GM18868 (cell line): ENCODE results near the gene TMC4.
"Not testable (repeated sequence)": the region's sequence is repeated elsewhere in the genome, so short reads cannot be mapped to it uniquely, and the experiment has no call there.

Experiments
- ATAC-seq: cut with Tn5 transposase; IDR thresholded peaks from one replicate; pipeline ENCODE4 v1.9.1; 2021; ENCODE audit warnings: mild to moderate bottlenecking, moderate library complexity; ENCODE audit not compliant: unreplicated experiment

Gene TMC4

GRCh38 chr19:54204767-54205468, 32.0 kb upstream of the TMC4 start:
- no peak for ATAC-seq

DNA sequence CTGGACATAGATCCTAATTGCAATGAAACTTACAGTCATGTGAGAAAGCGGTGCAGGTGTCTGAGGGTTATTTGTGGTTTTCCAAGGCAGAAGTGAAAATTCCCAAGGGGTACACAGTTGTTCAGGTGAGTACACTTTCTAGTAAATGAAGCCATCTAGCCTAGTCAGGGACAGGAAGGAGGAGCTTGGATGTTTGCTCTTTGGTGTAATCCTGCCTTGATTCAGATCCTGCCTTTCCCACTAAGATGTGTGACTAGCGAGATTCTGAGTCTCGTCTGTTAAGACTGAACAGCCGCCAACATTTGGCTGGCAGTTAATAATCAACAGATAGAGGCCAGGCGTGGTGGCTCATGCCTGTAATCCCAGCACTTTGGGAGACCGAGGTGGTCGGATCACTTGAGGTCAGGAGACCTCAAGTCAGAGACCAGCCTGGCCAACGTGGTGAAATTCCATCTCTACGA, 30.2 kb upstream of the TMC4 start:
- no peak for ATAC-seq

DNA sequence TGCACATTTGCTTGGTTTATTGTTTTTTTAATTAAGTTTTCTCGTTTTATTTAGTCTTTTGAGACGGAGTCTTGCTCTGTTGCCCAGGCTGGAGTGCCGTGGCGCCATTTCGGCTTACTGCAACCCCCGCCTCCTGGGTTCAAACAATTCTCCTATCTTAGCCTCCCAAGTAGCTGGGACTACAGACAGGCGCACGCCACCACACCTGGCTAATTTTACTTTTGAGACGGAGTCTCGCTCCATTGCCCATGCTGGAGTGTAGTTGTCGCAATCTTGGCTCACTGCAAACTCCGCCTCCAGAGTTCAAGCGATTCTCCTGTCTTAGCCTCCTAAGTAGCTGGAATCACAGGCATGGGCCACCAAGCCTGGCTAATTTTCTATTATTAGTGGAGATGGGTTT, 29.0 kb upstream of the TMC4 start:
- ATAC-seq: no peak

DNA sequence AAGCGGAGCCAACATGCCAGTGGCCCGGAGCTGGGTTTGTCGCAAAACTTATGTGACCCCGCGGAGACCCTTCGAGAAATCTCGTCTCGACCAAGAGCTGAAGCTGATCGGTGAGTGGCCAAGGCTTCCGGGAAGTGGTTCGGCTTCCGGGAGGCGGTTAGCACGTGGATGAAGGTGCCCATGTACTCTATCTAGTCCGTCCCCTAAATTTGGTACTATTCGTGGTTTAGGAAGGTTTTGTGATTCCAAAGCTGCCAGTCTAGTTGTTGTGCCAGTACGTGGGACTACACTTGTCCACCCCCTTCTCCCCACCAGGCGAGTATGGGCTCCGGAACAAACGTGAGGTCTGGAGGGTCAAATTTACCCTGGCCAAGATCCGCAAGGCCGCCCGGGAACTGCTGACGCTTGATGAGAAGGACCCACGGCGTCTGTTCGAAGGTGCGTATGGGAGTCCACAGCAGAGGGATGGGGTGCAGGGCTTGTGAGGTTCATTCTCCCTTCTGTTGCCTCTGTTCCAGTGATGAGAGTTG, 28.3 kb upstream of the TMC4 start:
- ATAC-seq: no peak

- ATAC-seq: no peak
Measured at GRCh38 chr19:54199401-54199800, 26.4 kb upstream of the TMC4 start.

DNA sequence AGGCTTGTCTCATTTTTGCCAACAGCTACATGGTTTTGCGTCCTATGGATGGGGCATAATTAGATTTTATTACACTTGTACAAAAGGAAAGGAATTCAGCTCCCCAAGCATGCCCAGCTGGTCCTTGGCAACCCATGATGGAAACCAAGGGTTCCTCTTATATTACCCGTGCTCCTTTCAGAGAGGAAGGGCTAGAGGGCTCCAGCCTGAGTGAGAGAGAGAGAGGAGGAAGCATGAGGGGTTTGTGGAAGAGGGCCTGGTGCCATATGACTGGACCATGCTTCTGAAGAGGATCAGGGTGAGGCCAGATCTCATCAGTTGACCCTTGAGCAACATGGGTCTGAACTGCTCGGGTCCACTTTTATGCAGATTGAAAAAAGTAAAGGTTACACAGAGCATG, 24.2 kb upstream of the TMC4 start:
- no peak for ATAC-seq

DNA sequence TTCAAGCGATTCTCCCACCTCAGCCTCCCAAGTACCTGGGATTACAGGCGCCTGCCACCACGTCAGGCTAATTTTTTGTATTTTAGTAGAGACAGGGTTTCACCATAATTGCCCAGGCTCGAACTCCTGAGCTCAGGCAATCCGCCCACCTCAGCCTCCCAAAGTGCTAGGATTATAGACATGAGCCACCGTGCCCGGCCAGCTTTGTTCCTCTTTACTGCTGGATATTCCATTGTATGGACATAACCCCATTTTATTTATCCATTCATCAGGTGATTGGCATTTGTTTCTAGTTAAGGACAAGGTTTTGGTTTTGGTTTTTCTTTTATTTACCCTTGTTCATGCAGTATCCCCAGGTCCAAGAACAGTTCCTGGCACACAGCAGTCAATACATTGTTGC, 23.6 kb upstream of the TMC4 start:
- ATAC-seq: no peak

- ATAC-seq: not testable (repeated sequence)
Measured at GRCh38 chr19:54194463-54194862, 21.5 kb upstream of the TMC4 start.

GRCh38 chr19:54193011-54193410, 20.1 kb upstream of the TMC4 start:
- ATAC-seq: no peak

DNA sequence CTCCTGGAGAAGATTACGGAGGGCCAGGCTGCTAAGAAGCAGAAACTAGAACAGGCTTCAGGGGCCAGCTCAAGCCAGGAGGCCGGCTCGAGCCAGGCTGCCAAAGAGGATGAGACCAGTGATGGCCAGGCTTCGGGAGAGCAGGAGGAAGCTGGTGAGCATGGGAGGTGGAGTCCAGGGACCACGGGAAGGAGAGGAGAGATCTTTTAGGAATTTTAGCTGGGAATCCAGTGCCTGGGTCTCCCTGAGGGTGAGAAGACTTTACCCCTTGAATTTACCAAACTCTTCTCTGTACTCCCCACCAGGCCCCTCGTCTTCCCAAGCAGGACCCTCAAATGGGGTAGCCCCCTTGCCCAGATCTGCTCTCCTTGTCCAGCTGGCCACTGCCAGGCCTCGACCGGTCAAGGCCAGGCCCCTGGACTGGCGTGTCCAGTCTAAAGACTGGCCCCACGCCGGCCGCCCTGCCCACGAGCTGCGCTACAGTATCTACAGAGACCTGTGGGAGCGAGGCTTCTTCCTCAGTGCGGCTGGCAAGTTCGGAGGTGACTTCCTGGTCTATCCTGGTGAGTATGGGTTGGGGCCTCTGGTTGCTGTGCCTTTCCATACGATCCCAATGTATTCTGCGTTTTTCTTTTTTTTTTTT, 19.0 kb upstream of the TMC4 start:
- no peak for ATAC-seq

DNA sequence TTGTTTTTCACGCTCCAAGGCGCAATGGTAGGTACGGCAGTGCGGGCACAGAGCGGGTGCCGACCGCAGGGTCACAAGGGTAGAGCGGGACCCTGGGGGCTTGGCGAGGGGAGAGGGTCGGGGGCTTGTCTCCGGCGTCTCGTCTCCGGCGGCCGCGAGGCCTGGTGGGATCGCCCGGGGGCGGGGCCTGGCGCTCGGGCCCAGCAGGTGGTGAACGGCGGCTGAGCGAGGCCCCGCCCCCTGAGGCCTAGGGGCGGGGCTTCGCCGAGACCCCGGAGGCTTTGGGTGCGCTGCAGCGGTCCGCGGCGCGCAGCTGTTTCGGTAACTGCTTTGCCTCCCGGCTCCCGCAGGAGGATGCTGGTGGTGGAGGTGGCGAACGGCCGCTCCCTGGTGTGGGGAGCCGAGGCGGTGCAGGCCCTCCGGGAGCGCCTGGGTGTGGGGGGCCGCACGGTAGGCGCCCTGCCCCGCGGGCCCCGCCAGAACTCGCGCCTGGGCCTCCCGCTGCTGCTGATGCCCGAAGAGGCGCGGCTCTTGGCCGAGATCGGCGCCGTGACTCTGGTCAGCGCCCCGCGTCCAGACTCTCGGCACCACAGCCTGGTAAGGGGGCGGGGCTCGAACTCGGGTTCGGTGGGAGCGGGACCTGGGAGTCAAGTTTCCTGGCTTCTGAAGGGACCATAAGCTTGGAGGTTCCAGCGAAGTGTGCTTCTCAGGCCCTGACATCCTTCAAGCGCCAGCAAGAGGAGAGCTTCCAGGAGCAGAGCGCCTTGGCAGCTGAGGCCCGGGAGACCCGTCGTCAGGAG, 18.3 kb upstream of the TMC4 start, which contains the start of gene TSEN34:
Gene TSEN34 (plus strand): TSS at position 298 of the 800 bp plus-strand sequence. CDS start 57 bp downstream, at position 355.
- peak; percentile 25 for ATAC-seq

GRCh38 chr19:54190503-54191010, 17.6 kb upstream of the TMC4 start:
- peak; percentile 44 for ATAC-seq

DNA sequence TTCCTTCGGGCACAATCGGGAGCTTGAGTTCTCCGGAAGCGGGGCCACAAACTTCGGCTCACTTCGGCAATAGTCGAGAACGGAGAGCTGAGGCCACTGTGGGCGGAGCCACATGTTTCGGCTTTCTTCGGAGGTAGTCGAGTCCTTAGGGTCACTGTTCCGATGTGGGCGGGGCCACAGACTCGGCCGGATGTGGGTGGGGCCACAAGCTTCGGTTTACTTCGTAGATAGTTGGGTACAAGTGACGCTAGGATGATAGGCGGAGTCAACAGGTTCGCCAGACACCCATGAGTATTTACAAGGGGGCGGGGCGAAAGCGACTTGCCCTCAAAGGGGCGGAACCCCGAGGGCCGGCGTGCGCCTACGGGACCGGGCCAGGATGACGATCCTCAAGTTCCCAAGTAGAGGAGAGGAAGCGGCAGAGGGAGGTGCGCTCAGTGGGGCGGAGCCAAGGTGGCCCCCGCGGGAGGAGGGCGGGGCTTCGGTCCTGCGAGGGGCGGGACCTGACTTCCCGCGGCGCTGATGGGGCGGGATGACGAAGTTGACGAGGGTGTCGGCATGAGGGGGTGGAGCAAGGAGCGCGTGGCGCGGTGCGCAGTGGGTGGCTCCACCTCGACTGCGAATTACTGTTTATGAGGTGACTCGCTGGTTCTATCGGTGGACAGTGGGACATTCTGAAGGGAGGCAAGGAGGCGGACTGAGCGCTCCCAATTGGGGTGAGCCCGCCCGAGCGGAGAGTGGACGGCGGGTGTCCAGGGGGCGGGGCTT, 17.0 kb upstream of the TMC4 start:
- peak; percentile 46 for ATAC-seq

- peak; percentile 15 for ATAC-seq
Measured at GRCh38 chr19:54189145-54189734, 16.3 kb upstream of the TMC4 start, which contains the start of gene MBOAT7. TSS of gene MBOAT7 (minus strand) at chr19:54189580. CDS start at chr19:54188508, 1,072 bp downstream.

- no peak for ATAC-seq
Measured at GRCh38 chr19:54188215-54188871, 15.4 kb upstream of the TMC4 start.

- ATAC-seq: no peak
Measured at GRCh38 chr19:54186934-54187381, 14.0 kb upstream of the TMC4 start.

DNA sequence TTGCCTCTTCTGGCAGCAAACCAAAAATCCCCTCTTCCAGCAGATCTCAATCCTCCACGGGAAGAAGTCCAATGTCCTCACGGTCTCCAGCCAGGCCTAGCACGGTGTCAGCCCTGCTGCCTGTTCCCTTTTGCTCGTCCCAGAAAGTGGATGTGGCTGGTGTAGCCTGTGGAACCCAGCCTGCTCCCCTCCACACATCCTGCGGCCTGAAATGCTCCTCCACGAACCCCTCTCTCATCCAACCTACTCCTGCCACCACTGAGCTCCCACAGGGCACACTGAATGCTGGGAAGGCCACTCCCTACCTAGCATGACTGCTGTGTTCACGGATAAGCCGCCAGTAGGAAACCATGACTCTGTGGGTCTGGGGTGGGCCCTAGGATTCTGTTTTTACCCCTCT, 13.4 kb upstream of the TMC4 start:
- ATAC-seq: no peak

DNA sequence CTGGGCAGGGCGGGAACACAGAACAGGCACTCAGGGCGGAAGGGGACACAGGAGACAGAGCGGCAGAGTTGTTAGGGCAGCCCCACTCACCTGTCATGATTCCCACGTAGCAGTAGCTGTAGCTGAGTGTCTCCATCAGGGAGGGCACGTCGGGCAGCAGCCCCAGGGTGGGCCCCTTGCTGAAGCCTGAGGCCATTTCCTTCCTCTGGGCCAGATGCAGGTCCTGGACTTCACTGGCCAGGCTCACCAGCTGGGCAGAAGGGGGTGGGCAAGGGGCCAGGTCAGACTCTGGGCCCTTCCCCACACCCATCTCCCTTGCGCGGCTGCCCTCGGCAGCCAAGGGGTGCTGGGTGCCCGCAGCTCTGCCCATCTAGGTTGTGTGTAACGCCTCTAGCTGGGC, 10.5 kb upstream of the TMC4 start:
- no peak for ATAC-seq

- ATAC-seq: not testable (repeated sequence)
Measured at GRCh38 chr19:54181894-54182293, 8.9 kb upstream of the TMC4 start.
